ENCODE data around the gene TGDS. TPM values are rescaled to one million over a fixed set of nuclear protein-coding genes. Genes with fewer than 3 reads are reported as not detected.
"Not testable (repeated sequence)": the region's sequence is repeated elsewhere in the genome, so short reads cannot be mapped to it uniquely, and the experiment has no call there.

TGDS gene
- total RNA-seq, 1 donor from 2014 or later: 4.6 TPM

- DNase-seq: no peak
- intact Hi-C loops (cut with micrococcal nuclease): no loop called here
- no peak for ATAC-seq
These were observed 37.2 kb downstream of the TGDS start for GRCh38 chr13:94558716-94559115.

- no peak for ATAC-seq
- intact Hi-C loops (cut with micrococcal nuclease): no loop called here
- DNase-seq: no peak
These were observed 38.2 kb downstream of the TGDS start for GRCh38 chr13:94557684-94558235.

- ATAC-seq: peak; percentile 56
- intact Hi-C loops (cut with micrococcal nuclease): no loop called here
- no peak for DNase-seq
These were observed 39.3 kb downstream of the TGDS start for GRCh38 chr13:94556621-94557020.

- DNase-seq (no peak), ATAC-seq (peak; percentile 45)
- intact Hi-C loops (cut with micrococcal nuclease): no loop called here
These were observed 39.9 kb downstream of the TGDS start for GRCh38 chr13:94556041-94556440.

GRCh38 chr13:94553766-94554165 is 42.2 kb downstream of the TGDS start:
- ATAC-seq (no peak), DNase-seq (no peak)
- intact Hi-C loops (cut with micrococcal nuclease): no loop called here

- no peak for ATAC-seq
- intact Hi-C loops (cut with micrococcal nuclease): no loop called here
- no peak for DNase-seq
These were observed 43.9 kb downstream of the TGDS start for GRCh38 chr13:94552095-94552494.

- intact Hi-C loops (cut with micrococcal nuclease): no loop called here
- DNase-seq (no peak), ATAC-seq (peak; percentile 53)
These were observed 45.8 kb downstream of the TGDS start for GRCh38 chr13:94550062-94550738.

- ATAC-seq: peak; percentile 97
- peak; percentile 96 for DNase-seq
- intact Hi-C loops (cut with micrococcal nuclease): no loop called here
These were observed 46.5 kb downstream of the TGDS start for GRCh38 chr13:94549232-94550061.

- intact Hi-C loops (cut with micrococcal nuclease): no loop called here
- DNase-seq: peak; percentile 71
- peak; percentile 72 for ATAC-seq
These were observed 47.1 kb downstream of the TGDS start for GRCh38 chr13:94548821-94549231.

- intact Hi-C loops (cut with micrococcal nuclease): no loop called here
- no peak for DNase-seq
- no peak for ATAC-seq
These were observed 47.6 kb downstream of the TGDS start for GRCh38 chr13:94548382-94548781.

GRCh38 chr13:94546061-94546839 is 49.7 kb downstream of the TGDS start:
- intact Hi-C loops (cut with micrococcal nuclease): no loop called here
- DNase-seq (no peak), ATAC-seq (no peak)

- ATAC-seq (no peak), DNase-seq (no peak)
- intact Hi-C loops (cut with micrococcal nuclease): no loop called here
These were observed 51.0 kb downstream of the TGDS start for GRCh38 chr13:94544922-94545321.

GRCh38 chr13:94542917-94543316 is 53.0 kb downstream of the TGDS start:
- ATAC-seq (no peak), DNase-seq (no peak)
- intact Hi-C loops (cut with micrococcal nuclease): no loop called here

- DNase-seq (no peak), ATAC-seq (no peak)
- intact Hi-C loops (cut with micrococcal nuclease): no loop called here
These were observed 58.0 kb downstream of the TGDS start for GRCh38 chr13:94537740-94538630.

GRCh38 chr13:94535775-94536174 is 60.2 kb downstream of the TGDS start:
- intact Hi-C loops (cut with micrococcal nuclease): no loop called here
- ATAC-seq: no peak
- DNase-seq: no peak

- ATAC-seq (no peak), DNase-seq (no peak)
- intact Hi-C loops (cut with micrococcal nuclease): no loop called here
These were observed 60.7 kb downstream of the TGDS start for GRCh38 chr13:94535231-94535630.

- ATAC-seq: no peak
- no peak for DNase-seq
- intact Hi-C loops (cut with micrococcal nuclease): no loop called here
These were observed 61.8 kb downstream of the TGDS start for GRCh38 chr13:94534166-94534565.

- intact Hi-C loops (cut with micrococcal nuclease); ATAC-seq; DNase-seq: not testable (repeated sequence)
These were observed 63.7 kb downstream of the TGDS start for GRCh38 chr13:94532278-94532677.

- DNase-seq; ATAC-seq; intact Hi-C loops (cut with micrococcal nuclease): not testable (repeated sequence)
These were observed 69.0 kb downstream of the TGDS start for GRCh38 chr13:94526956-94527355.
